ENCODE data around the gene ADCY10. TPM values are rescaled to one million over a fixed set of nuclear protein-coding genes. Genes with fewer than 3 reads are reported as not detected.
"Not testable (repeated sequence)": the region's sequence is repeated elsewhere in the genome, so short reads cannot be mapped to it uniquely, and the experiment has no call there.

Gene ADCY10
- total and polyA plus RNA-seq, 7 donors, result 0.14 to 0.92 (median 0.28) TPM; not detected in 2

DNA sequence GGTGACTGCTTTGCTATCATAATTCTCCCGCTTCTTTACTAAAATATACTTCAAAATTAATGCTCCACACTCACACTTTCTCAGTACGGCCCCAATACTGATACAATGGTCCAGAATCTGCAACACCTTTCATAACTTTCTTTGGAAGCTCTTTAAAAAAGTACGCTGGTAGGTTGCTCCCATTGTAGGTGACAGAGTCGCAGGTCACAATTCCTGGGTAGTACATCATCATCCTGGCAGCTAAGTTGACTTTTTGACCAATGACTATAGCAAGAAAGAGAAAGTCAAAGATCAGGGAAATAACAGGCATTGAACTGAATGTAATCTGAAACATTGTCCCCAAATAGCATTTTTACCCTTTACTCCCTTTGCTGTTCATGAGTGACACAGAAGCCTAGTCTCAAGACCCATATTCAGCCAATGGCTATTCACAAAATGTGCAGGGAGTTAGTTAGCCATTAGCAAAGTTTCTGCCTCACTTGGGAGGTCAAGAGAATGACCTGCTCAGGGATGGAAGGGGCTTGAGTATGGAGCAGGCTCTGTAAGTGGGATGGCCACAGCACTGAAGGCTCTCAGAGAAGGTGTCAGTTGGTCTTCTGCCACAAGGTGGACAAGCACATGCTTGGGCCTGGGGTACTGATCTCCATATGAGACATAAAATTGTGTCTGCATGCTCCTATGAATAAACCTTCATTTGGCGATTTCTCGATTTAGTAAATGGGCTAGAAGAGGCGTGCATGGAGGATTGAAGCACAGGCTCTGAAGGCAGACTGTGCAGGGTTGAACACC lies 35.4 kb downstream of the ADCY10 start:
- TF ChIP-seq, protein P1, sequence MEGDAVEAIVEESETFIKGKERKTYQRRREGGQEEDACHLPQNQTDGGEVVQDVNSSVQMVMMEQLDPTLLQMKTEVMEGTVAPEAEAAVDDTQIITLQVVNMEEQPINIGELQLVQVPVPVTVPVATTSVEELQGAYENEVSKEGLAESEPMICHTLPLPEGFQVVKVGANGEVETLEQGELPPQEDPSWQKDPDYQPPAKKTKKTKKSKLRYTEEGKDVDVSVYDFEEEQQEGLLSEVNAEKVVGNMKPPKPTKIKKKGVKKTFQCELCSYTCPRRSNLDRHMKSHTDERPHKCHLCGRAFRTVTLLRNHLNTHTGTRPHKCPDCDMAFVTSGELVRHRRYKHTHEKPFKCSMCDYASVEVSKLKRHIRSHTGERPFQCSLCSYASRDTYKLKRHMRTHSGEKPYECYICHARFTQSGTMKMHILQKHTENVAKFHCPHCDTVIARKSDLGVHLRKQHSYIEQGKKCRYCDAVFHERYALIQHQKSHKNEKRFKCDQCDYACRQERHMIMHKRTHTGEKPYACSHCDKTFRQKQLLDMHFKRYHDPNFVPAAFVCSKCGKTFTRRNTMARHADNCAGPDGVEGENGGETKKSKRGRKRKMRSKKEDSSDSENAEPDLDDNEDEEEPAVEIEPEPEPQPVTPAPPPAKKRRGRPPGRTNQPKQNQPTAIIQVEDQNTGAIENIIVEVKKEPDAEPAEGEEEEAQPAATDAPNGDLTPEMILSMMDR (IDR thresholded peaks at IDR 0.05), result no peak
- TF ChIP-seq POLR2AphosphoS5 (IDR thresholded peaks at IDR 0.05) (no peak), POLR2A (IDR thresholded peaks at IDR 0.05) (no peak), EP300 (IDR thresholded peaks at IDR 0.05) (no peak)
- 97% methylated on average over 7 of the region's 7 CpGs for WGBS, 2 donors
- Histone ChIP-seq H3K27me3 (no peaks in the 10 kb centered on the region), H3K27ac (no peak overlapping the region), H3K9me3 (no peaks in the 10 kb centered on the region), H3K4me3 (no peak overlapping the region), H3K4me1 (no peaks in the 10 kb centered on the region), H3K36me3 (no peaks in the 10 kb centered on the region)
- no peak for DNase-seq
- intact Hi-C loops (cut with DNase I), result no loop called here

DNA sequence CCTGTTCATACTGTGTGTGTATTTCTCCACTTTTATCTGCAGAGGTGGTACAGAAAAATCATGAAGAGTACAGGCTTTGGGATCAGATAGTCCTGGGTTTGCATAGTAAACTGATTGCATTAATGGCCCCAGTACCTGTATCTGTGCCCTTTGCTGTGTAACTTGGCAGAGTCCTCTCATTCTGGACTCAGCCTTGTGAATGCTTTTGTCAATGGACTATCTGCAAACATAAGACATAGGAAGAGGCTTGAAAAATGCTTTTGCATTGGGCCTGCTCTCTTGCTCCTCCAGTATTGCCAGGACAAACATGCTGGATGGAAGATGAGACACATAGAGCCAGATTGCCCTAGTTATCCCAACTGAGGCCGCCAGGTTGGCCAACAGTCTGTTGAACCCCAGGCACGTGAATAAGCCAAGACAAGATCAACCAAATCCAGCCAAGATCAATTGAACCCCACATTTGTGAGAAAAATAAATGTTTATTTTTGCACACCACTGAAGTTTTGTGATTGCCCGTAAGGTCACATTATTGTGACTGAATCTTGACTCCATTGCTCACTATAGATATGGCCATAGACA lies 37.2 kb downstream of the ADCY10 start:
- 92 to 95% methylated on average over 3 of the region's 3 CpGs for WGBS, 2 donors
- TF ChIP-seq POLR2A (IDR thresholded peaks at IDR 0.05), result no peak
- TF ChIP-seq POLR2AphosphoS5 (IDR thresholded peaks at IDR 0.05), result no peak
- no peak for TF ChIP-seq EP300 (IDR thresholded peaks at IDR 0.05)
- TF ChIP-seq, protein P1 (IDR thresholded peaks at IDR 0.05), result no peak

DNA sequence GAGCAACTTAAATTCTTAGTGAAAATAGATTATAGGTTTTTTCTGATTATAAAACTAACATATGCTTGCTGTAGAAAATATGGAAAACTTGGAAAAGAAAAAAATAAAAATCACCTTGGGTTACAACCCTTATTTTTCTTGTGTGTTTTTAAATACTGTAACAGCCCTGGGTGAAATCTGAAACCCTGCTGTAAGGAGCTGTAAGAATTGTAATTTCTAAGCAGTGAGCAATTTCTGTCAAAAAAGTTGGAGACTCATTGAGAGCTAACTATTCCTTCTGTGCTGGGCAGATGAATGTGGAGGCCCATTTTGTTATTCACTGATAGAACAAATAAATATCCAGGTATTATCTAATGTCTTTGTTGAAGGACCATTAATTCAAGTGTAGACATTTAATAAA lies 42.6 kb downstream of the ADCY10 start:
- Histone ChIP-seq H3K9me3 (no peaks in the 10 kb centered on the region), H3K27me3 (no peaks in the 10 kb centered on the region), H3K4me3 (no peak overlapping the region), H3K27ac (no peak overlapping the region), H3K4me1 (no peaks in the 10 kb centered on the region), H3K36me3 (no peaks in the 10 kb centered on the region)
- DNase-seq, result no peak
- intact Hi-C loops (cut with DNase I), result no loop called here
- TF ChIP-seq POLR2A (IDR thresholded peaks at IDR 0.05) (no peak), EP300 (IDR thresholded peaks at IDR 0.05) (no peak), POLR2AphosphoS5 (IDR thresholded peaks at IDR 0.05) (no peak)
- TF ChIP-seq, protein P1 (IDR thresholded peaks at IDR 0.05), result no peak

More for the DNA sequence above, 37.2 kb downstream of the ADCY10 start:
- Histone ChIP-seq H3K9me3 (no peaks in the 10 kb centered on the region), H3K4me3 (no peak overlapping the region), H3K36me3 (no peaks in the 10 kb centered on the region), H3K27ac (no peak overlapping the region), H3K27me3 (no peaks in the 10 kb centered on the region), H3K4me1 (no peaks in the 10 kb centered on the region)
- no peak for DNase-seq
- intact Hi-C loops (cut with DNase I), result no loop called here

DNA sequence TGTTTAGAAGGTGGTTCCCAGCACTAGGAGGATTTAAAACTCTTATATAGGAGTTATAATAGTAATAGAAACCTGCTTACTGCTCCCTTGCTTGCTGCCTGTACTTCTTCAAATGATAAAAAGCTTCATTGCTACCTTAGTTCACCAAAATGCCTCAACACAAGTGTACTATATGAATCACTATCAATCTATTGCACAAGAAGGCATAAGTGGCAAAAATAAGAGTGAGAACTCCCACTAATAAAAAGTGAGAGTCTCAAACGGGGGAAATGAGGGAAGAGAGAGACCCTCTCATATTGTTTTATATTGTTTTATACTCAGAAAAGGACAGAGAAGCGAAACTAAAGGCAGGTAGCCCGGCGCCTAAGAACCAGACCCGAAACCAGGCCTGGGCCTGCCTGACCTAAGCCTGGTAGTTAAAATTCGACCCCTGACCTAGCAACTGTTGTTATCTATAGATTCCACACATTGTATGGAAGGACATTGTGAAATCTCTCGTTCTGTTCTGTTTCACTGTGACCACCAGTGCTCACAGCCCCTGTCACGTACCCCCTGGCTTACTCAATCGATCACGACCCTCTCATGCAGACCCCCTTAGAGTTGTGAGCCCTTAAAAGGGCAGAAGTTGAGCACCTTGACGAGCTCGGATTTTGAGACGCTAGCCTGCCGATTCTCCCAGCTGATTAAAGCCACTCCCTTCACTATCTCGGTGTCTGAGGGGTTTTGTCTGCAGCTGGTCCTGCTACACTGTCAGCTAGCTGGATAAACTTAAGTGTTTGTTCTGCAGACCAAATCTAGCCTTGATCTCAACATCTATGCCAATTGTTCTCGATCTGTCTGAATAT lies 44.6 kb downstream of the ADCY10 start:
- H3K4me3 ChIP-seq; H3K36me3 ChIP-seq; H3K27me3 ChIP-seq; intact Hi-C loops (cut with DNase I); H3K9me3 ChIP-seq; H3K4me1 ChIP-seq; H3K27ac ChIP-seq; DNase-seq: not testable (repeated sequence)
- 50 to 69% methylated on average over 16 of the region's 16 CpGs for WGBS, 2 donors

DNA sequence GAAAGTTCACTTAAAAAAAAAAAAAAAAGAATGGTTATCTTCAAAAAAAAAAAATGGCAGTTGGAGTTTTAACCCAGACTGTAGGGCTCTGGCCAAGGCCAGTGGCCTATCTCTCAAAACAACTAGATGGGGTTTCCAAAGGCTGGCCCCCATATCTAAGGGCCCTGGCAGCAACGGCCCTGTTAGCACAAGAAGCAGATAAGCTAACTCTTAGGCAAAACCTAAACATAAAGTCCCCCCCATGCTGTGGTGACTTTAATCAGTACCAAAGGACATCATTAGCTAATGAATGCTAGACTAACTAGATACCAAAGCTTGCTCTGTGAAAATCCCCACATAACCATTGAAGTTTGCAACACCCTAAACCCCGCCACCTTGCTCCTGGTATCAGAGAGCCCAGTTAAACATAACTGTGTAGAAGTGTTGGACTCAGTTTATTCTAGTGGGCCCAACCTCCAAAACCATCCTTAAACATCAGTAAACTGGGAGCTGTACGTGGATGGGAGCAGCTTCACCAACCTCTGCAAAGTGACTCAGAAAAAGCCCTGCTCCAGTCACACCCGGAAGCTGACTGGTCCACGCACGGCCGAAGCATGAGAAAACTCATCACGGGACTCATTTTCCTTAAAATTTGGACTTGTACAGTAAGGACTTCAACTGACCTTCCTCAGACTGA lies 47.1 kb downstream of the ADCY10 start:
- H3K4me3 ChIP-seq; intact Hi-C loops (cut with DNase I); H3K36me3 ChIP-seq; H3K4me1 ChIP-seq; H3K27me3 ChIP-seq; DNase-seq; H3K27ac ChIP-seq; H3K9me3 ChIP-seq: not testable (repeated sequence)
- 97% methylated on average over 8 of the region's 8 CpGs for WGBS, 2 donors

DNA sequence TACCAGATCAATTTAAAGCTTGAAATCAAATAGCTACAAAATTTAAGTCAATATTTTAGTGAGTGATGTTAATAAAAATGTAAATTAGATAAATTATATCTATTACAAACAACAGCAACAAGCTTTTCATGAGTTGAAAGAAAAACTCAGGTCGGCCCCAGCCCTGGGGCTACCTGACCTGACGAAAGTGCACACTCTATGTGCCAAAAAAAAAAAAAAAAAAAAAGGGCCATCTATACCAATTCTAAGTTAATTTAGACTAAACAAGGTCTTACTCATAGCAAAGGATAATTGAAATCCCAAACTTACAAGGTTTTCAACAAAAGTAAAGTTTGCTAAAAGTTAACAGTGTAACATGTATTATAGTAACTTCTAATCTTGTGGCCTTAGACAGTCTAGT lies 47.6 kb downstream of the ADCY10 start:
- H3K27ac ChIP-seq; H3K4me3 ChIP-seq; intact Hi-C loops (cut with DNase I); DNase-seq; H3K27me3 ChIP-seq; H3K9me3 ChIP-seq; H3K36me3 ChIP-seq; H3K4me1 ChIP-seq: not testable (repeated sequence)
- 96 to 97% methylated on average over 2 of the region's 2 CpGs for WGBS, 2 donors

DNA sequence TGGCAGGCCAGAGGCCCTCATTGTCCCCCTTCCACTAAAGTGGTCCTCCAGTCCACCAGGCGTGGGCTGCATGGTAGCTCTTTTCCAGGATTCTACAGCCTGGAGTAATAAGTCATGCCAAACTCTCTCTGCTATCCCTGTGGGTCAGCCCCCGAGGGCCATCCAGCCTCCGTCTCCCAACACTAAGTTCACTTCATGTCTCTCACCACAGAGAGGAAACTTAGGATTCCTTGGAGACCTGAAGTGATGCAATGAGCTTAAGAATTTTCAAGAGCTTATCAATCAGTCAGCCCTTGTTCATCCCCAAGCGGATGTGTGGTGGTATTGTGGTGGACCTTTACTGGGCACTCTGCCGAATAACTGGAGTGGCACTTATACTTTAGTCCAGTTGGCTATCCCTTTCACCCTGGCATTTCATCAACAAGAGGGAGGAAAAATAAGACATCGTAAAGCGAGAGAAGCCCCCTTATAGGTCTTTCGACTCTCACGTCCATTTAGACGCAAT lies 48.1 kb downstream of the ADCY10 start:
- DNase-seq; H3K36me3 ChIP-seq; H3K4me3 ChIP-seq; intact Hi-C loops (cut with DNase I); H3K27ac ChIP-seq; H3K27me3 ChIP-seq; H3K9me3 ChIP-seq; H3K4me1 ChIP-seq: not testable (repeated sequence)
- WGBS, 2 donors, result 95 to 96% methylated on average over 10 of the region's 10 CpGs

DNA sequence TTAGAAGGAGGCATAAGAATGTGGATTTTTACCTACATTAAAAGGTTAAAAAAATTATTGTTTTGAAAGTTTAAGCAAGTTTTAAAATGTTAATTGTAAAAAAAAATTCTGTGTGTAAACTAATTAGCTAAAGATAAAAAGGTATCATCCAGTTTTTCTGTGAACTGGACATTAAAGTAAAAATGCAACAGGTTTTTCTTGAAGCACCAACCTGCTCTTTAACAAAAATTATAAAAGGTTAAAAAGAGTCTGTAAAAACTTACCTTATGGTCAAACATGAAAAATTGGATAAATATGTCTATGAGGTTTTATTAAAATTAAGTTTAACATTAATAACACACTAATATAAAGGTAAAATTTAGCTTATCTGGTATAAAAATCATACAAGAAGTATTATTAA lies 48.7 kb downstream of the ADCY10 start:
- H3K4me1 ChIP-seq; H3K4me3 ChIP-seq; H3K9me3 ChIP-seq; DNase-seq; H3K27me3 ChIP-seq; intact Hi-C loops (cut with DNase I); H3K36me3 ChIP-seq; H3K27ac ChIP-seq: not testable (repeated sequence)

Data from sigmoid colon (tissue), 7 donors.